HK-2 (cell line): ENCODE results near the gene PDCD1.
"Not testable (repeated sequence)": the region's sequence is repeated elsewhere in the genome, so short reads cannot be mapped to it uniquely, and the experiment has no call there.

Source experiments
- DNase-seq: peaks from one replicate; pipeline ENCODE4 v3.0.0-alpha.2; 2018; ENCODE audit not compliant: unreplicated experiment

Gene PDCD1

DNA sequence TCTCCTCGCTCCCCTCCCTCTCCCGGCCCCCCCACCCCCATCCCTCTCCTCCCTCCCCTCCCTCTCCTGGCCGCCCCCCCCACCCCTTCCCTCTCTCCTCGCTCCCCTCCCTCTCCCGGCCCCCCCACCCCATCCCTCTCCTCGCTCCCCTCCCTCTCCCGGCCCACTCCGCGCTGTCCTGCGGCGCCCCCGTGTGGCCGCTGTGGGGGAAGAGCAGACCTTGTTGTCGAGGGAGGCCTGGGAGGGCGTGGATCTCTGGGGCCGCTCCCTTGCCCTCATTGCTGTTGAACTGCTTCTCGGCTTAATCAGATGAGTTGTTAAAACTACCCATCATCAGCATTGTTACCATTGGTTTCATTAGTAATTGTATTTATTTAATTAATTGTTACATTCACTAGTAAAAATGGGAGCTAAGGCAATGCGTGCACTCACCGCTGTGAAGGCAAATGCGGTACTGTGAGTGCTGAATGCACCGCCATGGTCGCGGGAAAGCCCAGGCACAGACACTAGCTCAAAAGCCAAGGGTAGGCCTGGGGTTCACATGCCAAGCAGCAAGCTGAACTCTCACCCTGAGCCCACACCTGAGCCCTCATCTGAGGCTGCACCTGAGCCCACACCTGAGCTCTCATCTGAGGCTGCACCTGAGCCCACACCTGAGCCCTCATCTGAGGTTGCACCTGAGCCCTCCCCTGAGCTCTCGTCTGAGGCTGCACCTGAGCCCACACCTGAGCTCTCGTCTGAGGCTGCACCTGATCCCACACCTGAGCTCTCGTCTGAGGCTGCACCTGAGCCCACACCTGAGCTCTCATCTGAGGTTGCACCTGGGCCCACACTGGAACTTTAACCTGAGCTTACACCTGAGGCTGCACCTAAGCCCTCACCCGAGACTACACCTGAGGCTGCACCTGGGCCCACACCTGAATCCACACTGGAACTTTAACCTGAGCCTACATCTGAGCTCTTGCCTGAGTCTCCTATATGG lies 19.6 kb upstream of the PDCD1 start:
- DNase-seq: peak; percentile 67

DNA sequence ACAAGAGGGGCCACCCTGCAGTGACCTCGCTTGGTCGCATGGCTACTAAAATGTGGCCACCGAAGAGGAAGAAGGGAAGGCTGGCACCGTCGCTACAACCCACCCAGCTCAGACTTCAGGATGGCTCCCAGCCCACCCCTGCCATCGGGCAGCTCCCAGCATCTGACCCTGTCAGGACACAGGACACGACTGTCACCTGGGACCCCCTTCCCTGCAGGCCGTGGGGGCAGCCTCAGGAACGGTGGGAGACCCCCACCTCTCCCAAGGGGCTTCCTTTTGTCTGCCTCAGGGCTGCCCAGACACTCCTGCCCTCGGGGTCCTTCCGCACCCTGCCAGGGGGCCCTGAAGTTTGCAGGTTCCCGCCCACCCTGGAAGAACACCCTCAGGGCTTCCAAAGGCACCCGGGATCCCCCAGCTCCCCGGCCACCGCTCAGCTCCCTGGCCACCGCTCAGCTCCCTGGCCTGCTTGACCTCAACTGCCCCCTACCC lies 18.5 kb upstream of the PDCD1 start:
- no peak for DNase-seq

DNA sequence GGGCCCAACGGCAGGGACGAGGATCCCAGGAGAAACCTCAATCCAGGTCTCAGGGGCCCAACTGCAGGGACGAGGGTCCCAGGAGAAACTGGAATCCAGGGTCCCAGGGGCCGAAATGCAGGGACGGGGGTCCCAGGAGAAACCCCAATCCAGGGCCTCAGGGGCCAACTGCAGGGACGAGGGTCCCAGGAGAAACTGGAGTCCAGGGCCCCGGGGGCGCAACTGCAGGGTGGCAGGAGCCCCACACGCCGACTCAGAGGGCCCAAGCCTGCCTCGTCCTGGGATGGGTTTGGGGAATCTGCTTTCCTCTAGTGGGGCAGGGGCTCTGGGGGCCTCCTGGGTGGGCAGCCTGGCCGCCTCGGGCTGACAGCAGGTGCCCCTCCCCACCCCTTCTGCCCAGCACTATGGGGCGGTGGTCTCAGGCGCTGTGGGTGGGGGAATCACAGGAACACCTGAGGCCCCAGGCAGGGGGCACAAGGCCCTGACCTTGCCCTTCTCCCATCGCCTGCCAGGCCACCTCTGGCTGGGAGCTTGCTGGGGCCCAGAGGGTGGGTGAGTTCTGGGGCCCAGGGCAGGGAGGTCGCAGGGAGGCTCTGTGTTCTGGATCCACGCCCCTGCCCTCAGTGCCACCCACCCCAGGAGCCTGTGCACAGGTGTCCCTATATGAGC lies 18.0 kb upstream of the PDCD1 start:
- DNase-seq: no peak

DNA sequence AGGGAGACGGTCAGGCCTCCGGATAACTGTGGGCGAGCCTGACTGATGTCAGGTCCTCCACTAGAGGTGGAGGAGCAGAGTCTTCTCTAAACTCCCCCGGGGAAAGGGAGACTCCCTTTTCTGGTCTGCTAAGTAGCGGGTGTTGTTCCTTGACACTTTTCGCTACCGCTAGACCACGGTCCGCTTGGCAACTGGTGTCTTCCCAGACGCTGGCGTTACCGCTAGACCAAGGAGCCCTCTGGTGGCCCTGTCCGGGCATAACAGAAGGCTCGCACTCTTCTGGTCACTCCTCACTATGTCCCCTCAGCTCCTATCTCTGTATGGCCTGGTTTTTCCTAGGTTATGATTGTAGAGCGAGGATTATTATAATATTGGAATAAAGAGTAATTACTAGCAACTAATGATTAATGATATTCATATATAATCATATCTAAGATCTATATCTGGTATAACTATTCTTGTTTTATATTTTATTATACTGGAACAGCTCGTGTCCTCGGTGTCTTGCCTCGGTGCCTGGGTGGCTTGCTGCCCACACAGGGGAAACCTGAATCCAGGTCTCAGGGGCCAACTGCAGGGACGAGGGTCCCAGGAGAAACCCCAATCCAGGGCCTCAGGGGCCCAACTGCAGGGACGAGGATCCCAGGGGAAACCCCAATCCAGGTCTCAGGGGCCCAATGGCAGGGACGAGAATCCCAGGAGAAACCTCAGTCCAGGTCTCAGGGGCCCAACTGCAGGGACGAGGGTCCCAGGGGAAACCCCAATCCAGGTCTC lies 17.2 kb upstream of the PDCD1 start:
- not testable (repeated sequence) for DNase-seq

DNA sequence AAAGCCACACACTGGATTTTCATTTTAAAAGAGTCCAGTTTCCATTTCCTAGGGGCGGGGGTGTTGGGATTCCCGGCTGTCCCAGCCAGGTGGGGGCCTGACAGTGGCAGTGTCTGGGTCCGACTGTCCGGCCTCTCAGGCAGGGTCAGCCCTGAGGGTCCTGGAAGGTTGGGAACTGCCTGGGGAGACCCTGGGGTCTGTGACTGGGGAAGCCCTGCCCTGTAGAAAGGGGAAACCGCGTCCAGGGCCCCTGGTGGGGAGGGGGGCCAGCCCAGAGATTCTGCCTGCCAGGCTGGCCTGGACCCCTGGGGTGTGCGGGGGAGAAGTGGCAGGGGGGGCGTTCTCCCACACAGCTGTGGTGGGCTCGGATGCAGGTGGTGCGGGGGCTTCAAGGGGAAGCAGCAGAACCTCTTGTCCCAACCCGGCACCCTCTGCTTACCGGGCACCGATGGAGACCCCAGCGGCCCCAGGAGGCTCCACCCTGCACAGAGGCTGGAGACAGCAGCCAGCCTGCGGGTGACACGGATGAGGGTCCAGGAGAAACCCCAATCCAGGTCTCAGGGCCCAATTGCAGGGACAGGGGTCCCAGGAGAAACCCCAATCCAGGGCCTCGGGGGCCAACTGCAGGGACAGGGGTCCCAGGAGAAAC lies 15.7 kb upstream of the PDCD1 start:
- no peak for DNase-seq

DNA sequence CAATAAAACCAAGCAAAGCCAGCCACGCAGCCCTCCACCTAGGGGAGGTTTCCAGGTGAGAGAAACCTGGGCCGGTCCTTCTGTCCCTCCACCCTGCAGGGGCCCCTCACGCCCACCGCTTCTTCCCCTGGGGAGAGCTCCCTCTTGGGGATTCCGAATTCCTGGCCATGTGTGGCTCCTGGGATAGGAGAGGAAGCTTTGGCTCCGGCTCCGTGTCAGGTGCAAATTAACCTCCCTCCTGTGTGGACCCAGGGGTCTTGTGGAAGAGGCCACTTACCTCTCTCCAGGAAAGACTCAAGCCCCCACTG lies 15.1 kb upstream of the PDCD1 start:
- DNase-seq: no peak

DNA sequence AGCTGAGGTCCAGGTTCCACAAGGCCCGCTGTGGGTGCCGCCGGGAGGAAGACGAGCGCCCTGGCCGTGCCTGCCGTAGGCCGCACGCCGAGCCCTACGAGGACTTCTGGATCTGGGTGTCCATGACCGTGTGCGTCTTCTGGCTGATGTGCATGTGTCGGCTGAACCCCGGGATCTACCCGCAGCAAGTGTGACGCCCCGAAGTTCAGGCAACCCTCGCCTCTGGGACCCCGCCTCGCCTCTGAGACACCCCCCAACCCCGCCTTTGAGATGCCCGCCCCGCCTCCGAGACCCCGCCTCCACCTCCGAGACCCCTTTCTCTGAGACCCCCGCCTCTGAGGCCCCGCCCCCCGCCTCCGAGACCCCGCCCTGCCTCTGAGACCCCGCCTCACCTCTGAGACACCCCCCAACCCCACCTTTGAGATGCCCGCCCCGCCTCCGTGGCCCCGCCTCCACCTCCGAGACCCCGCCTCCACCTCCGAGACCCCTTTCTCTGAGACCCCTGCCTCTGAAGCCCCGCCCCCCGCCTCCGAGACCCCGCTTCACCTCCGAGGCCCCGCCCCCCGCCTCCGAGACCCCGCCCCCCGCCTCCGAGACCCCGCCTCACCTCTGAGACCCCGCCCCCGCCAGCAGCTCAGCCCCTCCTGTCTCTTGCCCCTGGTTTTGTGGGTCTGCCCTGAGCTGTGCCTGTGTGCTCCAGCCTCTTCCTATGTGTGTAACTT lies 14.5 kb upstream of the PDCD1 start:
- no peak for DNase-seq

DNA sequence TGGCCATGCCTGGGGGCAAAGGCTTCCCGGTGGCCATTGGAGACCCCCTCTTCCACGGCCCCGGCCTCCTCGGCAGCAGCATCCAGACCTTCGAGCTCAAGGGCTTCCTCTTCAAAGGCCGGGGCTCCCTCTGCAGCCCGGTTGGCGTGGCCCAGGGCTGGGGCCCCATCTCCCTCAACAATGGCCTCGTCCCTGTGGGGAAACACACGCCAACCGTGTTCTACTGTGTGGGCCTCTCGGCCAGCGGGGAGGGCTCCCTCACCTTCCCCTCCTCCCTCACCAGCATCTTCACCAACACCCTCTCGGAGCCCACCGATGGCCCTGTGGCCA lies 13.6 kb upstream of the PDCD1 start:
- DNase-seq: no peak

DNA sequence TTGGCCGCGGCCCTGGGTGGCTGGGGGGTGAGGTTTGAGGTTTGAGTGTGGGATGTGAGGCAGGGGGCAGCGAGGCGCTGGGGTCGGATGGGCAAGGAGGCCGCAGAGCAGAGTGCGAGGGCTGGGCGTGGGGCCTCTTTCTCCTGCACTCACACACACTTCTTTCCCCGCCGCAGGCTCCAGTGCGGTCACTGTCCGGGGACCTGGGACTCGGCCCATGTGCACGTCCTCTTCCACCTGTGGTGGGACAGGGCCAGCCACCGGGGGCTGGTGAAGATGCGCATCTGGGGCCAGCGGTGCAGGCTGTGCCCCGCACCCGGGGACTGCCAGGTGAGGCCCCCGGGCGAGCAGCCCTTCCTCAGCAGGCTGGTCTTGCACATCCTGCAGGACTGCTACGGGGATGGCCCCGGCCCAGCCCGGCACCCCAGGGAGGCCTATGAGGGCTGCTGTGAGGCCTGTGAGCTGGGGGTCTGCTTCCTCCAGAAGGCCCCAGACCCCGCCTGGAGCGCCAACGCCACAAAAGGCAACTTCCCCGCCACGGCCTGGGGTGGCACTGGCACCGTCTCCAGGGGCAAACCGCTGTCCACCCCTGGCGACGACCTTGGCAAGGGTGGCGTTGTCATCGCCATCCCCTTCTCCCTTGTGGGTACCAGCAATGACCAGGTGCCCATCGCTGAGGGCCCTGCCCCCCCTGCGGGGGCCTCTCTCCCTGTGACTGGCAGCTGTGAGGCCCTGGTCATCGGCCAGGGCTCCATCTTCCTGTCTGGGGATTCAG lies 13.0 kb upstream of the PDCD1 start:
- no peak for DNase-seq

DNA sequence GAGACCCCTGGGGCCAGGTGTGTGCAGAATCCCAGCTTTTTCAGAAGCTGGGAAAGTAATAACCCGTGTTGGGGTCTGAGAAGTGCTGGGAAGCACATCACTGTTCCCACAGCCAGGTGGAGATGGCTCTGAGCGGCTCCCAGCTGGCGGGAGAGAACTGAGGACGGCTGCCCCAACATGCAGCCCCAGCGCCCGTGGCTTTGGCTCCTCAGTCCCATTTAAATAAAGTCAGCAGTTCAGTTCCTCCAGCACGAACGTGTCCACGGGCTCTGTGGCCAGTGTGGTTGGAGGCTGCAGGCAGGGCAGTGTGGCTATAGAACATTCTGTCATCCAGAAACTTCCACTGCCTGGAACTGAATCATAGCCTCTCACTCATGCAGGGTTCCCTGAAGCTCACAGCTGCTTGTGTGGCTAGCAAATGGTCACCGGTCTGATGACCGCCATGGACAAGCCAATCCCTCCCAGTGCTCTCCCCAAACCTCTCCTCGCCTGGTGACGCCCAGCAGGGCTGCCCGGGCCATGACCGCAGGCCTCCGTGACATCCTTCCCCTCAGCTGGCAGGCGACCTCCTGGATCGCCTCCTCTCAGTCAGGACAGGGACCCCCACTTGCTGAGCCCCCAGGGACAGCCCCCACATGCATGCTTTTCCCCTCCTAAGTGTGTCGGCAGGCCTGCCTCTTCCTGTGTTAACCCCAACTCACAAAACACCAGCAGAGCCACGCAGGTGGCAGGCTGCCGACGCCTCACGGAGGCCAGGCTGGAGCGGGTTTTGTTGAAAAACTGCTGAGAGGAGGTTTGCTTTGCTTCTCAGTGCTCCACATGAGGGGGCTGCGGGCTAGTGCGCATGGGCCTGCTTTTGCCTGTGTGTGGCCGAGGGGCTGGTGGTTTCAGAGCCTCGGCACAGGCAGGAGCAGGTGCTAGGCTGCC lies 12.2 kb upstream of the PDCD1 start:
- no peak for DNase-seq

DNA sequence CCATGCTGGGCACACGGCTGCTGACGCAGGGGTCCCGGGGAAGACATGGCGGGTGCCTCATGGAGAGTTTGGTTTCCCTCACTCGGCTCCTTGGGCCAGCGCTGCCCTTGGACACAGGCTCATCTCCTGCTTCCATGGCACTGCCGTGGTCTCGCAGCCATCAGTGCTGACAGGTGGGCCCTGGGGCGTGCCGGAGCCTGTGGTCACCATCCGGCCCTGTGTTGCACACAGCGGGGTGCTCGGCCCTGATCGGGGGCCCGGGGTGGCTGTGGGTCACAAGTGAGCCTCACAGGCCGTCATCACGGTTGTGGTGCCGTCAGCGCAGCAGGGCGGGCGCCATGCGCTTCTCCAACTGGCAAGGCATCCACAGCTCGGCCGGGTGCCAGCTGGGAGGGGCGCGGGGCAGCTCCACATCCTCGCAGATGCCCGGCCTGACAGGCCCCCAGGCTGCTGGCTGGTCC lies 11.4 kb upstream of the PDCD1 start:
- DNase-seq: no peak

DNA sequence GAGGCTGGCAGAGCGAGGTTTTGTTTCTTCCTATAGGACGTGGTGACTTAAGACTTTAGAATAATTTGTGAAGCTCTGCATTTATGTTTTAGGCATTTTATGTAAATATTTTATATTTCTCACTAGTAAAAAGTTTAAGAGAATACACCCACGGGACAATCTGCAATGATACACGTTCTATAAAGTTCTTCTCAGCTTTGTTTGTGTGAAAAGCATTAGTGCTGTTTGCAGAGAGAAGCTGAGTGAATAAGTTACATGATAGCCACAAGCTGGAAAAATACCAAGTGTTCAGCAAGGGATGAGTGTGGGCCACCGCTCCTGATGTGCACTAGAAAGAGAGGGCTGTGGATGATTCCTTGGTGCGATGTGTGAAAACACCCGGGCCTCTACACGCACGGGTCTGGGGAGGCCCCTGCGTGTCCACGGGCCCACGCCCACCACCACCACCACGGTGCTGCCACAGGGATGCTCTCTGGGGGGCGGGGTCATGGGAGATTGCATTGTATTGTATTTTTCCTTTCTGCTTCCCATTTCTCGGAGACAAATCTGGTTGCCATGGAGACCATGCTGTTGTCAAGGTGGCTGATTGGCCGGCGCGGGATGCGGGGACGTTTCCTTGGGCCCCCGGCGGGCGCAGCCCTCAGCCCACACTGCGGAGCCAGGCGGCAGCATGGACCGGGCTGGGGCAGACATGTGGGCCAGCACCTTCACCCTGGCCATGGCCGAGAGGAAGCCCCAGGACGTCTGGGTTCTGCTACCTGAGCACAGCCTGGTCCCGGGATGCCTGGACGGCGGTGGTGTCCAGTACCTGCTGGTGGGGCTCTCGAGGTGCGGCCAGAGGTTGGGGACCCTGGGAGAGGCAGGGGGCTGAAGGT lies 10.6 kb upstream of the PDCD1 start, which contains the start of gene RTP5:
Gene RTP5 (plus strand): TSS at position 643 of the 875 bp plus-strand sequence. CDS start 28 bp downstream, at position 671.
- no peak for DNase-seq

DNA sequence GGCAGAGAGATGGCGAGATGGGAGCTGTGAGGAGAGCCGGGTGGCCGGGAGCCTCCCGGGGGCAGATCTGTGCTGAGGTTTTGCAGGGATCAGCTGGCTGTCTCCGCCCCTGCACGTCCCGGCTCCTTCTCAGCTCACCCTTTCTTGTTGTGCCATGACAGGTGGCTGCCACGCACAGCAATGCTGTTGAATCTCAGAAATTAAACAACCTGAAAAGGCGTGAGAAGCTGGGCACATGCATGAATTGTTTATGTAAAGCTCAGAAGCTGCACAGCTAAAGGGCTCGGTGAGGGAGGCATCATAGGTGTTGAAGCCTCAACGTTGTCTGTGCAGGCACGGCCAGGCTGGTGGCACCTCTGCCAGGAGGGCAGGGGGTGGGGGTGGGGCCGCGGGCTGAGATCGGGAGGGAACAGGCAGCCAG lies 10.0 kb upstream of the PDCD1 start:
- no peak for DNase-seq

DNA sequence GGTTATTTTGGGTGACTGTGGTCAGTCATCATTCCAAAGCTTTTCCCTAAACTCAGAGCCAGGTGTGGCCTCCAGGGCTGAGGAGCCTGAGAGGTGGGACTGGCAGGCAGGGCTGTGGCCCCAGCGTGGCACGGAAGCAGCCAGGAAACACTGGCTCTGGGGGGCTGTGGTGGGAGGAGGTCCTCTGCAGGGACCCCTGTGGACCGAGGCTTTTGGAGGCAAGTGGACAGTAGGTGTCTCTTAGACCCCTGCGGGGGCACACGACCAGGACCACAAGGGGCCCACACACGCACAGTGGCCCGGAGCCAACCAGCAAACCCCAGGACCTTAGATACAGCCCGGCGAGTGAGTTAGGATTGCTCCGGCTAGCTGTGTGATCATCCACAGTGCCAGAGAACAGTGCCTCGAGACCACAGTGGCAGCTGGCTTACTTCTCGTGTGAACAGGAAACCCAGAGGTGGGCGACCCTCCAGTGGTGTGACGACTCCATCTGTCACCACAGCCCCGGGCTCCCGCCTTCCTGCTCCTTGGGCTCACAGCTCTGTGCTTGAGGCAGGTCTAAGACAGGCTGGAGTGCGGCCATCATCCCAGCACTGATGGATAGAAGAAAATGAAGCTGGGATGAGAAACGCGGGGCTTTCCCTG lies 9.2 kb upstream of the PDCD1 start:
- DNase-seq: no peak

DNA sequence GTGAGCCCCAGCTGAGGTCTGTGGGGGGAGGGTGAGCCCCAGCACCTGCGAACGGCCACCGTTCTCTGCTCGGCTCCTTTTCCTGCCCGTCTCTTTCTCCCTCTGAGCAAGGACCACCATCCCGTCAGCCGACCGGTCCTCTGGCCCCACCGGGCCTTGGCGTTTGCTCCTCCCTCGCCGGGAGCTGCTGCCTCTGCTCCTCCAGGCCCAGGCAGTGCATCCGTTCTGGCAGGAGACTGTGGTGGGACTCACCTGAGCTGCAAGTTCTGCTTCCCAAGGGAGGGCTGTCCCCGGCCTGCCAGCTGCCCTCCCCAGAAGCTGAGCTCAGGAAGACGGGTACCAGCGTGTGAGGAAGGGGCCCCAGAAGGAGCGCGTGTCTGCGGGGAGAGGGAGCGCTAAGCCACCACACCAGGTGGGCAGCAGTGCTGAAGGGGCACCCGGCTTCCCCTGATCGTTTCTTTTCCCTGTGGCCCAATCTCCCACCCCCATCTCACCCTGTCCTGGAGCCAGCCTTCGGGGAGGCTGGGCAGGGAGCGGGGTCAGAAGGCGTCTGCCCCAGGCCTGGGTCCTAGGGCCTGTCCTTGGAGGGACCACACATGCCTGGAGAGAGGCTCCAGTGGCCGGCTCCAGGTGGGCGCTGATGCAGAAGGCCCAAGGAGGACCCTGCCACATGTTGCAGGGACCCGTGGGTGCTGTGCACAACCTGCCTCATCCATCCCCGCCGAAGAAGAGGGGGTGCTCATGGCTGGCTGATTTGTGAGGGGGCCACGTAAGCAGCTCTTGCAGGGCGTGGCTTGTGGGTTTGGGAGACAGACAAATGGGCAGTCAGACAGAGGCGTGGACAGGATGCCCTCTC lies 8.3 kb upstream of the PDCD1 start:
- DNase-seq: no peak

DNA sequence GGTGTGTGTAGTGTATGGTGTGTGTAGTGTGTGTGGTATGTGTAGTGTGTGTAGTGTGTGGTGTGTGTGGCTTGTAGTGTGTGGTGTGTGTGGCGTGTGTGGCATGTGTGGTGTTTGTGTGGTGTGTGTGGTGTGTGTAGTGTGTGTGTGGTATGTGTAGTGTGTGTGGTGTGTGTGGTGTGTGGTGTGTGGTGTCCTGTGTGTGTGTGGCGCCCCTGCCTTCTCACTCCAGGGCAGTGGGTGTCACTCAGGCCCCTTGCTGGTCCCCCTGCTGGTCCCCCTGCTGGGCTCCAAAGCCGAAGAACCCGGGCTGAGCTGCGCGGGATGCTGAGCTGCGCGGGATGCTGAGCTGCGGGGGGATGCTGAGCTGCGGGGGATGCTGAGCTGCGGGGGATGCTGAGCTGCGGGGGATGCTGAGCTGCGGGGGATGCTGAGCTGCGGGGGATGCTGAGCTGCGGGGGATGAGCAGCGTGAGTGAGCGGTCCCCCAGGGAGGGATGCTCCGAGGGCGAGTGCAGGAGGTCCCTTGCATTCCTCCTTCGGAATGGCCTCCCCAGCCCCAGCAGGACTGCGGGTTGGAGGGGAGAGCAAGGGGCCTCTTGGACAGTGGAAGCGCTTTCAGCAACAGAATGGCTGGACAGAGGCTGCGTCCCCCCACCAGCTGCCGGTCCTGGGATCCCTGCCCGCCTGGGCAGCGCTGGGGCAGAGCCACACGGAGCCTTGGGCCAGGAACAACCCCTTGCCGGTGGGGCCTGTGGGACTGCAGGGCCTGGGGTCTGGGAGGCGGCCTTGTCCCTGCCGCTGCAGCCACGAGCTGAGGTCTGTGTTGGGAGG lies 7.5 kb upstream of the PDCD1 start:
- DNase-seq: no peak
